Transverse colon (tissue), 4 donors: ENCODE results near the gene KLF2. TPM values are rescaled to one million over a fixed set of nuclear protein-coding genes. Genes with fewer than 3 reads are reported as not detected.

Experiments
- DNase-seq: peaks from one replicate; pipeline ENCODE4 v3.0.0-alpha.2; 2019
- H3K27ac ChIP-seq, 4 donors: fragments of 200-600 bp; sonication (generic); 2 replicates each; pipeline ENCODE4 v1.5.1; 2016 to 2018; ENCODE audit warnings: inconsistent platforms in 4 of 4
- H3K27me3 ChIP-seq: fragments of 200-600 bp; sonication (generic); 2 replicates; pipeline ENCODE4 v1.5.1; 2017; ENCODE audit warnings: inconsistent platforms
- H3K36me3 ChIP-seq, 4 donors: fragments of 200-600 bp; sonication (generic); 2 replicates each; pipeline ENCODE4 v1.5.1; 2017 to 2019; ENCODE audit warnings: inconsistent platforms in 4 of 4
- H3K4me1 ChIP-seq, 4 donors: fragments of 200-600 bp; sonication (generic); 2 replicates each; pipeline ENCODE4 v1.5.1; 2017 to 2020; ENCODE audit warnings: inconsistent platforms in 4 of 4
- H3K4me3 ChIP-seq, 4 donors: fragments of 200-600 bp; sonication (generic); 1 replicate in 1 of 4; 2 replicates in 3 of 4; pipeline versions ENCODE4 v1.5.1 to v1.6.1; 2017 to 2019; ENCODE audit warnings: inconsistent platforms in 4 of 4
- H3K9me3 ChIP-seq, 2 donors: fragments of 200-600 bp; sonication (generic); 2 replicates each; pipeline ENCODE4 v1.5.1; 2017 to 2019; ENCODE audit warnings: inconsistent platforms in 2 of 2
- EP300 ChIP-seq: sonication (generic); formaldehyde crosslinking; IDR thresholded peaks from one replicate; pipeline ENCODE4 v1.6.1; 2017; ENCODE audit warnings: antibody characterized with exemption, low read depth
- POLR2A ChIP-seq: fragments of 450-650 bp; IDR thresholded peaks from one replicate; pipeline ENCODE4 v1.6.1; 2016; ENCODE audit warnings: antibody characterized with exemption, mild to moderate bottlenecking, moderate library complexity
- POLR2AphosphoS5 ChIP-seq, 3 donors: sonication (generic); formaldehyde crosslinking; IDR thresholded peaks; one replicate each; pipeline ENCODE4 v1.6.1; 2016; ENCODE audit warnings: antibody characterized with exemption in 3 of 3
- WGBS, 2 donors: methylation state at CpG; one replicate each; pipeline ENCODE4 v1.1.5; 2018; ENCODE audit warnings: low coverage in 1 of 2; 5-methylcytosine and 5-hydroxymethylcytosine counted together
- in situ Hi-C, 4 donors: fragments of 200-750 bp; cut with MboI; loops; one replicate each; pipeline versions ENCODE4 v1.15.0 to v1.15.1; 2017; ENCODE audit warnings: low sequenced_read_pairs in 3 of 4, low pct_ligation_motif_present in 1 of 4, low pct_unique_long_range_greater_than_20kb in 1 of 4
- intact Hi-C: fragments of 100-400 bp; cut with DNase I; formaldehyde crosslinking; loops from one replicate; pipeline ENCODE4 v1.15.1; 2023; ENCODE audit warnings: low total_unique reads
- total RNA-seq, 4 donors: library from RNA; depleted of rRNA; stranded (reverse); fragments of >200 nt; gene quantifications; one replicate each; pipeline ENCODE4 v1.1.0, GENCODE V29; 2016
- TF ChIP-seq, protein P1 (sequence below), 5 experiments: fragments of 200-600 bp in 3 of 5; fragments of 450-650 bp in 2 of 5; sonication (generic) in 3 of 5; IDR thresholded peaks; 1 replicate in 2 of 5; 2 replicates in 3 of 5; pipeline ENCODE4 v1.5.1; 2016 to 2017; ENCODE audit warnings: antibody characterized with exemption in 5 of 5, inconsistent platforms in 3 of 5, mild to moderate bottlenecking in 2 of 5, moderate library complexity in 1 of 5

The KLF2 gene
- total RNA-seq, 4 donors from 2014 or later: 19.9 to 74.4 (median 48.9) TPM

- no peaks in the 10 kb centered on the region for H3K9me3 ChIP-seq
- intact Hi-C loops (no loop called here), in situ Hi-C loops (no loop called here)
- peaks cover 4 to 32% (median 16%) of the 10 kb centered on the region in 4 donors for H3K4me1 ChIP-seq
- DNase-seq: peak; percentile 83
- no peak for TF ChIP-seq EP300
- TF ChIP-seq POLR2A: no peak
- TF ChIP-seq, protein P1, sequence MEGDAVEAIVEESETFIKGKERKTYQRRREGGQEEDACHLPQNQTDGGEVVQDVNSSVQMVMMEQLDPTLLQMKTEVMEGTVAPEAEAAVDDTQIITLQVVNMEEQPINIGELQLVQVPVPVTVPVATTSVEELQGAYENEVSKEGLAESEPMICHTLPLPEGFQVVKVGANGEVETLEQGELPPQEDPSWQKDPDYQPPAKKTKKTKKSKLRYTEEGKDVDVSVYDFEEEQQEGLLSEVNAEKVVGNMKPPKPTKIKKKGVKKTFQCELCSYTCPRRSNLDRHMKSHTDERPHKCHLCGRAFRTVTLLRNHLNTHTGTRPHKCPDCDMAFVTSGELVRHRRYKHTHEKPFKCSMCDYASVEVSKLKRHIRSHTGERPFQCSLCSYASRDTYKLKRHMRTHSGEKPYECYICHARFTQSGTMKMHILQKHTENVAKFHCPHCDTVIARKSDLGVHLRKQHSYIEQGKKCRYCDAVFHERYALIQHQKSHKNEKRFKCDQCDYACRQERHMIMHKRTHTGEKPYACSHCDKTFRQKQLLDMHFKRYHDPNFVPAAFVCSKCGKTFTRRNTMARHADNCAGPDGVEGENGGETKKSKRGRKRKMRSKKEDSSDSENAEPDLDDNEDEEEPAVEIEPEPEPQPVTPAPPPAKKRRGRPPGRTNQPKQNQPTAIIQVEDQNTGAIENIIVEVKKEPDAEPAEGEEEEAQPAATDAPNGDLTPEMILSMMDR (IDR thresholded peaks at IDR 0.05): no peak
- TF ChIP-seq POLR2AphosphoS5 (IDR thresholded peaks at IDR 0.05): peak; percentile 17 to 54 (median 43)
- peak overlapping the region; percentile 32 to 92 (median 90) for H3K27ac ChIP-seq
- 11% methylated on average over 8 of the region's 8 CpGs; no CpG with 5 or more reads in 1 of the 2 donors for WGBS, 2 donors
- H3K4me3 ChIP-seq: no peak overlapping the region
- H3K27me3 ChIP-seq: no peaks in the 10 kb centered on the region
- no peaks in the 10 kb centered on the region for H3K36me3 ChIP-seq
Observed at GRCh38 chr19:16330368-16330801, 5.8 kb downstream of the KLF2 start.

GRCh38 chr19:16330806-16331690 is 6.4 kb downstream of the KLF2 start:
- in situ Hi-C loops: no loop called here
- Histone ChIP-seq H3K4me3 (no peak overlapping the region), H3K9me3 (no peaks in the 10 kb centered on the region), H3K27me3 (no peaks in the 10 kb centered on the region), H3K36me3 (no peaks in the 10 kb centered on the region), H3K27ac (peak overlapping the region; percentile 32 to 92 (median 90)), H3K4me1 (peaks cover 4 to 29% (median 14%) of the 10 kb centered on the region in 4 donors)
- WGBS, 2 donors: 59 to 78% methylated on average over 5 to 16 of the region's 16 CpGs
- TF ChIP-seq, protein P1 (IDR thresholded peaks at IDR 0.05): no peak
- peak in 1 of 3 donors; percentile 2 for TF ChIP-seq POLR2AphosphoS5 (IDR thresholded peaks at IDR 0.05)
- no peak for DNase-seq
- intact Hi-C loops: no loop called here

GRCh38 chr19:16333001-16333586 is 8.5 kb downstream of the KLF2 start:
- in situ Hi-C loops (no loop called here), intact Hi-C loops (no loop called here)
- no peak for DNase-seq

DNA sequence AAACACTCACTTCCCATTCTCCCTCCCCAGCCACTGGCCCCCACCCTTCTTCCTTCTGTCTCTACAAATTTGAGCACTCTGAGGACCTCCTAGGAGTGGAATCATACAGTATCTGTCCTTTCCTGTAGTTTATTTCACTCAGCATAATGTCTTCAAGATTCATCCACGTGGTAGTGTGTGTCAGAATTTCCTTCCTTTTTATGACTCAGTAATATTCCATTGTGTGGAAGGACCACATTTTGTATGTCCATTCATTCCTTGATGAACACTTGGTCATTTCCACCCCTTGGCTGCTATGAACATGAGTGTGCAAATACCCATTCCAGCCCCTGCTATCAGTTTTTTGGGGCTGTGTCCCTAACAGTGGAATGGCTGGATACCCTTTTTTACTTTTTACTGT is 9.8 kb downstream of the KLF2 start:
- 52 to 71% methylated on average over 1 of the region's 1 CpG for WGBS, 2 donors
- intact Hi-C loops: no loop called here

More at GRCh38 chr19:16333001-16333586, 8.5 kb downstream of the KLF2 start:
- Histone ChIP-seq H3K36me3 (no peaks in the 10 kb centered on the region), H3K27me3 (no peaks in the 10 kb centered on the region), H3K27ac (no peak overlapping the region), H3K9me3 (no peaks in the 10 kb centered on the region), H3K4me3 (no peak overlapping the region), H3K4me1 (peaks cover 1 to 10% (median 3%) of the 10 kb centered on the region in 4 donors)
- WGBS, 2 donors: 90 to 93% methylated on average over 6 to 12 of the region's 12 CpGs
- peak in 1 of 3 donors; percentile 7 for TF ChIP-seq POLR2AphosphoS5 (IDR thresholded peaks at IDR 0.05)
- TF ChIP-seq, protein P1 (IDR thresholded peaks at IDR 0.05): no peak

More for the DNA sequence above, 9.8 kb downstream of the KLF2 start:
- TF ChIP-seq POLR2A (no peak), POLR2AphosphoS5 (IDR thresholded peaks at IDR 0.05) (no peak), EP300 (no peak)
- TF ChIP-seq, protein P1 (IDR thresholded peaks at IDR 0.05): no peak
- in situ Hi-C loops: no loop called here
- no peaks in the 10 kb centered on the region for H3K36me3 ChIP-seq
- H3K4me3 ChIP-seq: no peak overlapping the region
- no peaks in the 10 kb centered on the region for H3K9me3 ChIP-seq
- no peak overlapping the region for H3K27ac ChIP-seq
- H3K4me1 ChIP-seq: peaks cover 0 to 12% (median 10%) of the 10 kb centered on the region in 4 donors
- no peaks in the 10 kb centered on the region for H3K27me3 ChIP-seq
- no peak for DNase-seq
